H1 (cell line): ENCODE results near the gene MYOM1.

ENCODE experiments used
- CHD2 ChIP-seq: IDR thresholded peaks from 2 replicates; pipeline ENCODE4 v1.6.1; 2012; ENCODE audit warnings: low read length, improper control_type of control experiment
- ZNF274 ChIP-seq: IDR thresholded peaks from 2 replicates; pipeline ENCODE4 v1.7.0; 2012; ENCODE audit warnings: low read length, borderline replicate concordance; ENCODE audit errors: extremely low read depth
- TF ChIP-seq, protein P1 (sequence below), 3 experiments: IDR thresholded peaks; 1 replicate in 2 of 3; 2 replicates in 1 of 3; pipeline versions ENCODE4 v1.5.1 to v1.6.1; 2011; ENCODE audit warnings: low read length in 3 of 3, mild to moderate bottlenecking in 3 of 3, inconsistent platforms in 2 of 3, low read depth in 1 of 3, moderate library complexity in 1 of 3; ENCODE audit not compliant: insufficient read depth in 1 of 3; ENCODE audit errors: control extremely low read depth in 1 of 3

DNA sequence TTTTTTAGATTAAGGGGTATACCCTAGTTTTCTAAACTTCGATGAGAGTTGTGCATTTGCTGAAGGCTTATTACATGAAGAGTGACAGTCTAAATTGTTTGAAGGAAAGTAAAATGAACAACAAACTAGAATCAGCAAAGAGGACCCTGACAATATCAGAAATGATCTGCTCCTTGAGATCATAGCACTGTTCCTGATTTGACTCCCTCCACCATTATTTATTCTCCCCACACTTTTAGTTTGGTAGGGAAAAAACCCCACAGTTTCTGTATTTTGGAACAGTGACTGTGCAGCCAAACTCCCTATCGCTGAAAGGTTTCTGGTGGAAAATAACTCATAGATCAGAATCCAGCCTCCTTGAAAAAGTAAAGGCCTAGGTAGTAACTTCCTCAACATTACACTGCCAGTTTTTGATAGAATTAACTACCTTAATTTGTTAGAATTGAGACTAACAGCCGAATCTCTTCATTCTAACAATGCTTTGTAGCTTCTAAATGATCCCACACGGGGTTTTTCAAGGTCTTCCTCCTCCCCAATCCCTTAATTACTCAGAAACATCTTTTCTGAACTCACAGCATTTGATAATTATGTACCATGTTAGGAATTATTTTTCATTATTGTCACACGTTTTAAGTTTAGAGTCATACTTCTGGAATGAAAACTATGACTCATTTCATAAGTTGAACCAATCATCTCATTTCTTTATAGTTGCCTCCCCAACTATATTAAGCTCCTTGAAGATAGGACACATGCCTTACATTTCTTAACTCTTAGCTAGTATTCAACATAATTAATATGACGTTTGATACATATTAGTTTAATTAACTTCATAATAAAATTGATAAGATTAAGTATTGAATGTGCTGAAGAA is 30.7 kb upstream of the MYOM1 start:
- no peak for TF ChIP-seq ZNF274
- TF ChIP-seq, protein P1, sequence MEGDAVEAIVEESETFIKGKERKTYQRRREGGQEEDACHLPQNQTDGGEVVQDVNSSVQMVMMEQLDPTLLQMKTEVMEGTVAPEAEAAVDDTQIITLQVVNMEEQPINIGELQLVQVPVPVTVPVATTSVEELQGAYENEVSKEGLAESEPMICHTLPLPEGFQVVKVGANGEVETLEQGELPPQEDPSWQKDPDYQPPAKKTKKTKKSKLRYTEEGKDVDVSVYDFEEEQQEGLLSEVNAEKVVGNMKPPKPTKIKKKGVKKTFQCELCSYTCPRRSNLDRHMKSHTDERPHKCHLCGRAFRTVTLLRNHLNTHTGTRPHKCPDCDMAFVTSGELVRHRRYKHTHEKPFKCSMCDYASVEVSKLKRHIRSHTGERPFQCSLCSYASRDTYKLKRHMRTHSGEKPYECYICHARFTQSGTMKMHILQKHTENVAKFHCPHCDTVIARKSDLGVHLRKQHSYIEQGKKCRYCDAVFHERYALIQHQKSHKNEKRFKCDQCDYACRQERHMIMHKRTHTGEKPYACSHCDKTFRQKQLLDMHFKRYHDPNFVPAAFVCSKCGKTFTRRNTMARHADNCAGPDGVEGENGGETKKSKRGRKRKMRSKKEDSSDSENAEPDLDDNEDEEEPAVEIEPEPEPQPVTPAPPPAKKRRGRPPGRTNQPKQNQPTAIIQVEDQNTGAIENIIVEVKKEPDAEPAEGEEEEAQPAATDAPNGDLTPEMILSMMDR (IDR thresholded peaks at IDR 0.05; ENCODE audit: control extremely low read depth in 1 of 3, insufficient read depth in 1 of 3, low read depth in 1 of 3, low read length in 3 of 3) = no peak
- TF ChIP-seq CHD2 = no peak
